A549 (cell line): Measurements from ENCODE around the gene TXNIP. TPM values are rescaled to one million over a fixed set of nuclear protein-coding genes. Genes with fewer than 3 reads are reported as not detected.

Experiments
- polyA plus RNA-seq, 4 experiments: library from polyadenylated mRNA; depleted of rRNA in 3 of 4; stranded (reverse); fragments of >200 nt; fragmentation: RNase III in 1 of 4; extraction: RNeasy Plus Mini Kit Qiagen cat#74134 plus additional on column Dnase treatment in 1 of 4; gene quantifications; 2 replicates in 3 of 4; 3 replicates in 1 of 4; pipeline ENCODE4 v1.2.3, GENCODE V29; 2011 to 2017

Gene TXNIP
- polyA plus RNA-seq, 2 of the 4 experiments (the other 2 are of a cell fraction) = 3.1 TPM; not detected in 1

Other genes starting within 250 kb of the TXNIP start
- gene RNF115, start 172.5 kb downstream of the TXNIP start, polyA plus RNA-seq (2011; rRNA removed) = 18.4 and 18.8 TPM in 2 replicates
- 8.5 to 9.3 TPM (median 9.2 TPM) in 3 replicates for gene RNF115, start 172.5 kb downstream of the TXNIP start, polyA plus RNA-seq (2017; fragmentation: RNase III; extraction: RNeasy Plus Mini Kit Qiagen cat#74134 plus additional on column Dnase treatment)
- 58.3 and 65.0 TPM in 2 replicates for gene POLR3C, start 172.4 kb downstream of the TXNIP start, polyA plus RNA-seq (2011; rRNA removed)
- 26.9 to 29.5 TPM (median 28.1 TPM) in 3 replicates for gene POLR3C, start 172.4 kb downstream of the TXNIP start, polyA plus RNA-seq (2017; fragmentation: RNase III; extraction: RNeasy Plus Mini Kit Qiagen cat#74134 plus additional on column Dnase treatment)
- 6.7 and 9.0 TPM in 2 replicates for gene NUDT17, start 150.9 kb downstream of the TXNIP start, polyA plus RNA-seq (2011; rRNA removed)
- 4.6 to 5.7 TPM (median 4.9 TPM) in 3 replicates for gene NUDT17, start 150.9 kb downstream of the TXNIP start, polyA plus RNA-seq (2017; fragmentation: RNase III; extraction: RNeasy Plus Mini Kit Qiagen cat#74134 plus additional on column Dnase treatment)
- 15.5 and 25.4 TPM in 2 replicates for gene PIAS3, start 137.5 kb downstream of the TXNIP start, polyA plus RNA-seq (2011; rRNA removed)
- gene PIAS3, start 137.5 kb downstream of the TXNIP start, polyA plus RNA-seq (2017; fragmentation: RNase III; extraction: RNeasy Plus Mini Kit Qiagen cat#74134 plus additional on column Dnase treatment) = 18.6 to 23.2 TPM (median 22.7 TPM) in 3 replicates
- gene ANKRD35, start 110.7 kb downstream of the TXNIP start, polyA plus RNA-seq (2011; rRNA removed) = not detected in 2 replicates
- not detected in 3 replicates for gene ANKRD35, start 110.7 kb downstream of the TXNIP start, polyA plus RNA-seq (2017; fragmentation: RNase III; extraction: RNeasy Plus Mini Kit Qiagen cat#74134 plus additional on column Dnase treatment)
- 0.68 and 1.1 TPM in 2 replicates for gene ITGA10, start 86.5 kb downstream of the TXNIP start, polyA plus RNA-seq (2011; rRNA removed)
- 0.62 to 1.2 TPM (median 1.1 TPM) in 3 replicates for gene ITGA10, start 86.5 kb downstream of the TXNIP start, polyA plus RNA-seq (2017; fragmentation: RNase III; extraction: RNeasy Plus Mini Kit Qiagen cat#74134 plus additional on column Dnase treatment)
- gene PEX11B, start 77.9 kb downstream of the TXNIP start, polyA plus RNA-seq (2011; rRNA removed) = 35.5 and 40.6 TPM in 2 replicates
- 13.9 to 15.2 TPM (median 14.2 TPM) in 3 replicates for gene PEX11B, start 77.9 kb downstream of the TXNIP start, polyA plus RNA-seq (2017; fragmentation: RNase III; extraction: RNeasy Plus Mini Kit Qiagen cat#74134 plus additional on column Dnase treatment)
- gene RBM8A, start 69.1 kb downstream of the TXNIP start, polyA plus RNA-seq (2011; rRNA removed) = 152 and 281 TPM in 2 replicates
- 240 to 278 TPM (median 245 TPM) in 3 replicates for gene RBM8A, start 69.1 kb downstream of the TXNIP start, polyA plus RNA-seq (2017; fragmentation: RNase III; extraction: RNeasy Plus Mini Kit Qiagen cat#74134 plus additional on column Dnase treatment)
- 33.0 and 35.8 TPM in 2 replicates for gene LIX1L, start 38.6 kb downstream of the TXNIP start, polyA plus RNA-seq (2011; rRNA removed)
- 8.6 to 10.5 TPM (median 10.1 TPM) in 3 replicates for gene LIX1L, start 38.6 kb downstream of the TXNIP start, polyA plus RNA-seq (2017; fragmentation: RNase III; extraction: RNeasy Plus Mini Kit Qiagen cat#74134 plus additional on column Dnase treatment)
- gene ANKRD34A, start 32.0 kb downstream of the TXNIP start, polyA plus RNA-seq (2011; rRNA removed) = 0.30 and 0.34 TPM in 2 replicates
- gene ANKRD34A, start 32.0 kb downstream of the TXNIP start, polyA plus RNA-seq (2017; fragmentation: RNase III; extraction: RNeasy Plus Mini Kit Qiagen cat#74134 plus additional on column Dnase treatment) = 0.25 to 0.59 TPM (median 0.39 TPM) in 3 replicates
- gene POLR3GL, start 31.9 kb downstream of the TXNIP start, polyA plus RNA-seq (2011; rRNA removed) = 11.0 and 15.7 TPM in 2 replicates
- gene POLR3GL, start 31.9 kb downstream of the TXNIP start, polyA plus RNA-seq (2017; fragmentation: RNase III; extraction: RNeasy Plus Mini Kit Qiagen cat#74134 plus additional on column Dnase treatment) = 11.0 to 14.3 TPM (median 12.6 TPM) in 3 replicates
- gene HJV, start 25.2 kb upstream of the TXNIP start, polyA plus RNA-seq (2011; rRNA removed) = 0.07 TPM in 1 of 2 replicates, not detected in the other
- not detected in 3 replicates for gene HJV, start 25.2 kb upstream of the TXNIP start, polyA plus RNA-seq (2017; fragmentation: RNase III; extraction: RNeasy Plus Mini Kit Qiagen cat#74134 plus additional on column Dnase treatment)
- gene NBPF10, start 148.2 kb upstream of the TXNIP start, polyA plus RNA-seq (2011; rRNA removed) = 0.72 and 0.75 TPM in 2 replicates
- gene NBPF10, start 148.2 kb upstream of the TXNIP start, polyA plus RNA-seq (2017; fragmentation: RNase III; extraction: RNeasy Plus Mini Kit Qiagen cat#74134 plus additional on column Dnase treatment) = 0.36 to 0.42 TPM (median 0.39 TPM) in 3 replicates
- gene NOTCH2NLA, start 232.4 kb upstream of the TXNIP start, polyA plus RNA-seq (2011; rRNA removed) = 10.5 and 12.5 TPM in 2 replicates
- gene NOTCH2NLA, start 232.4 kb upstream of the TXNIP start, polyA plus RNA-seq (2017; fragmentation: RNase III; extraction: RNeasy Plus Mini Kit Qiagen cat#74134 plus additional on column Dnase treatment) = 7.5 to 8.9 TPM (median 7.7 TPM) in 3 replicates